CD4-positive, alpha-beta T cell (primary cell): ENCODE data around the gene NR2F6. TPM values are rescaled to one million over a fixed set of nuclear protein-coding genes. Genes with fewer than 3 reads are reported as not detected.

Source experiments
- ATAC-seq: fragments of 200-7000 bp; cut with Tn5 transposase; one replicate; pipeline ENCODE4 v1.10.0; 2022; ENCODE audit warnings: mild to moderate bottlenecking; ENCODE audit not compliant: poor library complexity
- CTCF ChIA-PET: fragments of 350-600 bp; sonication (Branson Sonifier 250); formaldehyde crosslinking; loops from one replicate; lab custom pipeline; 2021; ENCODE audit warnings: antibody characterized with exemption, inconsistent platforms; lab: Charles Lee
- POLR2A ChIA-PET: fragments of 350-600 bp; sonication (Branson Sonifier 250); formaldehyde crosslinking; loops from one replicate; lab custom pipeline; 2021; ENCODE audit warnings: antibody characterized with exemption, inconsistent platforms; lab: Charles Lee
- DNase-seq, 14 experiments: peaks; one replicate each; pipeline ENCODE4 v3.0.0-alpha.2; 2013 to 2020; ENCODE audit warnings: mixed read lengths in 2 of 14
- H3K27ac ChIP-seq, 2 donors: one replicate each; pipeline versions ENCODE4 v1.5.1 to v1.7.0; 2013; ENCODE audit warnings: low read length in 2 of 2, low read depth in 1 of 2, mild to moderate bottlenecking in 1 of 2
- H3K27me3 ChIP-seq, 2 experiments: 1 replicate in 1 of 2; 2 replicates in 1 of 2; pipeline versions ENCODE4 v1.6.1 to v1.7.0; 2013; ENCODE audit warnings: low read length in 2 of 2, control low read depth in 1 of 2, mild to moderate bottlenecking in 1 of 2, moderate library complexity in 1 of 2; ENCODE audit not compliant: insufficient read depth in 2 of 2, control insufficient read depth in 1 of 2
- H3K36me3 ChIP-seq: one replicate; pipeline ENCODE4 v1.6.1; 2013; ENCODE audit warnings: low read length, control low read depth; ENCODE audit not compliant: insufficient read depth
- H3K4me1 ChIP-seq: one replicate; pipeline ENCODE4 v1.6.1; 2013; ENCODE audit warnings: low read length, control low read depth; ENCODE audit not compliant: insufficient read depth
- H3K4me3 ChIP-seq: one replicate; pipeline ENCODE4 v1.5.1; 2013; ENCODE audit warnings: mild to moderate bottlenecking, low read length, moderate library complexity
- H3K9me3 ChIP-seq, 2 experiments: 1 replicate in 1 of 2; 2 replicates in 1 of 2; pipeline versions ENCODE4 v1.6.1 to v1.7.0; 2013; ENCODE audit warnings: low read length in 2 of 2, mild to moderate bottlenecking in 2 of 2, control low read depth in 1 of 2, moderate library complexity in 1 of 2; ENCODE audit not compliant: control insufficient read depth in 1 of 2, insufficient read depth in 1 of 2
- H3K27ac Mint-ChIP-seq: one replicate; pipeline ENCODE4 v1.8.0; 2020; ENCODE audit warnings: mixed read lengths
- H3K27me3 Mint-ChIP-seq: one replicate; pipeline ENCODE4 v1.8.0; 2021; ENCODE audit warnings: mixed read lengths
- H3K36me3 Mint-ChIP-seq: one replicate; pipeline ENCODE4 v1.8.0; 2021; ENCODE audit warnings: low read depth, mixed read lengths
- H3K4me1 Mint-ChIP-seq: one replicate; pipeline ENCODE4 v1.8.0; 2021; ENCODE audit warnings: low read depth, mixed read lengths
- H3K4me3 Mint-ChIP-seq: one replicate; pipeline ENCODE4 v1.8.0; 2020; ENCODE audit warnings: mild to moderate bottlenecking, mixed read lengths
- H3K9me3 Mint-ChIP-seq: one replicate; pipeline ENCODE4 v1.8.0; 2020; ENCODE audit warnings: mixed read lengths
- intact Hi-C, 2 experiments: fragments of 100-400 bp; cut with DNase I in 1 of 2; cut with micrococcal nuclease in 1 of 2; formaldehyde crosslinking; loops; one replicate each; pipeline versions ENCODE4 v1.15.1 to v1.9.0; 2023 to 2025; cut with DNase I, micrococcal nuclease
- total RNA-seq, 174 experiments: library from RNA in 2 of 174; stranded (reverse) in 2 of 174; gene quantifications; one replicate each; pipeline ENCODE4 v1.2.3 and lab custom pipeline; 2021 to 2026
- TF ChIP-seq, protein P1 (sequence below): fragments of 200-600 bp; IDR thresholded peaks from one replicate; pipeline ENCODE4 v1.8.0; 2022; ENCODE audit warnings: antibody characterized with exemption, mild to moderate bottlenecking

NR2F6 gene
- total RNA-seq, 2 experiments from 2014 or later, result 0.74 to 1.1 TPM

DNA sequence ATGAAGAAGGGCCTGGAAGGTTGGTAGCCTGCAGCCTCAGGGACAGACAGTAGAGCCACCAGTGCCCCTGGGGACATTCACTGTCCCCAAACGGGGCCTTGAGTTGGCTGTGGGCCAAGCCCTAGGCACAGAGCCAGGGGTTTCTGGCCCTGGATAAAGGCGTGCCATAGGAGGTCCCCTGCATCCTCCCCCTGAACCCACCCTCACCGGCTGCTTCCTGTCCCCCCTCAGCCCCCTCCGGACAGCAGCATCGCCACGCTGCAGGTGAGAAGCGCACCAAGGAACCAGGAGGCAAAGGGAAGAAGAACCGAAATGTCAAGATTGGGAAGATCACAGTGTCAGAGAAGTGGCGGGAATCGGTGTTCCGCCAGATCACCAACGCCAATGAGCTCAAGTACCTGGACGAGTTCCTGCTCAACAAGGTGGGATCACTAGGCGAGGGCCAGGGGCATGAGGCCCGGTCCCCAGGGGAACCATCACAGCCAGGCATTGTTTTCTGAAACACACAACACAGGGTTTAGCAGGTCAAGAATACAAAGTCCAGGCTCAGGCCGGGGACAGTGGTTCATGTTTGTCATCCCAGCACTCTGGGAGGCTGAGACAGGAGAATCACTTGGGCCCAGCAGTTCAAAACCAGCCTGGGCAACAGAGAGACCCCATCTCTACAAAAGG is 45.2 kb downstream of the NR2F6 start:
- H3K27ac ChIP-seq, result no peak overlapping the region
- POLR2A ChIA-PET, result no interaction called here
- ATAC-seq (no peak), DNase-seq (no peak)
- Mint-ChIP-seq H3K9me3 (no peaks in the 10 kb centered on the region), H3K36me3 (peaks cover 86% of the 10 kb centered on the region), H3K27me3 (no peaks in the 10 kb centered on the region), H3K4me3 (no peak overlapping the region), H3K27ac (no peak overlapping the region), H3K4me1 (no peaks in the 10 kb centered on the region)
- H3K4me1 ChIP-seq, result no peaks in the 10 kb centered on the region
- no peaks in the 10 kb centered on the region for H3K27me3 ChIP-seq
- intact Hi-C loops, result no loop called here
- H3K4me3 ChIP-seq, result no peak overlapping the region
- TF ChIP-seq, protein P1, sequence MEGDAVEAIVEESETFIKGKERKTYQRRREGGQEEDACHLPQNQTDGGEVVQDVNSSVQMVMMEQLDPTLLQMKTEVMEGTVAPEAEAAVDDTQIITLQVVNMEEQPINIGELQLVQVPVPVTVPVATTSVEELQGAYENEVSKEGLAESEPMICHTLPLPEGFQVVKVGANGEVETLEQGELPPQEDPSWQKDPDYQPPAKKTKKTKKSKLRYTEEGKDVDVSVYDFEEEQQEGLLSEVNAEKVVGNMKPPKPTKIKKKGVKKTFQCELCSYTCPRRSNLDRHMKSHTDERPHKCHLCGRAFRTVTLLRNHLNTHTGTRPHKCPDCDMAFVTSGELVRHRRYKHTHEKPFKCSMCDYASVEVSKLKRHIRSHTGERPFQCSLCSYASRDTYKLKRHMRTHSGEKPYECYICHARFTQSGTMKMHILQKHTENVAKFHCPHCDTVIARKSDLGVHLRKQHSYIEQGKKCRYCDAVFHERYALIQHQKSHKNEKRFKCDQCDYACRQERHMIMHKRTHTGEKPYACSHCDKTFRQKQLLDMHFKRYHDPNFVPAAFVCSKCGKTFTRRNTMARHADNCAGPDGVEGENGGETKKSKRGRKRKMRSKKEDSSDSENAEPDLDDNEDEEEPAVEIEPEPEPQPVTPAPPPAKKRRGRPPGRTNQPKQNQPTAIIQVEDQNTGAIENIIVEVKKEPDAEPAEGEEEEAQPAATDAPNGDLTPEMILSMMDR, result no peak
- H3K36me3 ChIP-seq, result peaks cover 71% of the 10 kb centered on the region
- CTCF ChIA-PET, result no interaction called here
- H3K9me3 ChIP-seq, result no peaks in the 10 kb centered on the region

DNA sequence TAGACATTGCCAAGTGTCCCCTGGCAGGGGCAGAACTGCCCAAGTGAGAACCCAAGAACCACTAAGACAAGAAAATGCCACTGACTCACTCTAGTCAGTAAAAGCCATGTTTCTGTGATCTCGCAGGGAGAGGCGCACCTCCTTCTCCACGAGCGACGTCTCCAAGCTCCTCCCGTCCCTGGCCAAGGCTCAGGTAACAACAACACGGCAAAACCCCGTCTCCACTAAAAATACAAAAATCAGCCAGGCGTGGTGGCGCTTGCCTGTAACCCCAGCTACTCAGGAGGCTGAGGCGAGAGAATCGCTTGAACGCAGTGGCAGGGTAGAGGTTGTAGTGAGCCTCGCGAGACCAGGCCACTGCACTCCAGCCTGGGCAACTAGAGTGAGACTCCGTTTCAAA is 48.1 kb downstream of the NR2F6 start:
- H3K27ac ChIP-seq, result no peak overlapping the region
- no peaks in the 10 kb centered on the region for H3K4me1 ChIP-seq
- H3K27ac Mint-ChIP-seq, result no peak overlapping the region
- H3K9me3 ChIP-seq, result no peaks in the 10 kb centered on the region
- ChIA-PET CTCF (no interaction called here), POLR2A (no interaction called here)
- peaks cover 90% of the 10 kb centered on the region for H3K36me3 Mint-ChIP-seq
- no peak for ATAC-seq
- H3K9me3 Mint-ChIP-seq, result no peaks in the 10 kb centered on the region
- no peaks in the 10 kb centered on the region for H3K27me3 ChIP-seq
- intact Hi-C loops, result no loop called here
- no peak for DNase-seq
- TF ChIP-seq, protein P1, result no peak
- no peaks in the 10 kb centered on the region for H3K27me3 Mint-ChIP-seq
- no peak overlapping the region for H3K4me3 Mint-ChIP-seq
- H3K36me3 ChIP-seq, result peaks cover 83% of the 10 kb centered on the region
- no peaks in the 10 kb centered on the region for H3K4me1 Mint-ChIP-seq
- no peak overlapping the region for H3K4me3 ChIP-seq

DNA sequence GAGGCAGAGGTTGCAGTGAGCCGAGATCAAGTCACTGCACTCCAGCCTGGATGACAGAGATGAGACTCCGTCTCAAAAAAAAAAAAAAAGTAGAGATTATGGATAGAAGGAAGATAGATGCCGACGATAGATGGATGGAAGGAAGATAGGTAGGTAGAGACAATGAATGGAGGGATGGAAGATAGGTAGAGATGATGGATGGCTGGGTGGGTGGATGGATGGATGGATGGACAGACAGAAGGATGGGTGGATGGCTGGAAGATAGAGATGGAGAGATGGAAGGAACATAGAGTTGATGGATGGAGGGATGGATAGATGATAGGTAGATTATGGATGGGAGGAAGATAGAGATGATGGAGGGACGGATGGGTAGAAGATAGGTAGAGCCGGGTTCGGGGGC is 49.1 kb downstream of the NR2F6 start:
- H3K27me3 ChIP-seq, result no peaks in the 10 kb centered on the region
- Mint-ChIP-seq H3K4me1 (no peaks in the 10 kb centered on the region), H3K4me3 (no peak overlapping the region), H3K27ac (no peak overlapping the region), H3K9me3 (no peaks in the 10 kb centered on the region), H3K36me3 (peaks cover 85% of the 10 kb centered on the region), H3K27me3 (no peaks in the 10 kb centered on the region)
- ChIA-PET POLR2A (no interaction called here), CTCF (no interaction called here)
- H3K27ac ChIP-seq, result no peak overlapping the region
- H3K9me3 ChIP-seq, result no peaks in the 10 kb centered on the region
- H3K4me1 ChIP-seq, result no peaks in the 10 kb centered on the region
- TF ChIP-seq, protein P1, result no peak
- H3K36me3 ChIP-seq, result peaks cover 81% of the 10 kb centered on the region
- no peak overlapping the region for H3K4me3 ChIP-seq
- intact Hi-C loops, result no loop called here
- DNase-seq, result no peak
- ATAC-seq, result no peak
